Measurements from ENCODE around the gene ITPK1. TPM values are rescaled to one million over a fixed set of nuclear protein-coding genes. Genes with fewer than 3 reads are reported as not detected.

ITPK1 gene
- total RNA-seq, 4 donors from 2014 or later = 32.6 to 94.9 (median 54.6) TPM

DNA sequence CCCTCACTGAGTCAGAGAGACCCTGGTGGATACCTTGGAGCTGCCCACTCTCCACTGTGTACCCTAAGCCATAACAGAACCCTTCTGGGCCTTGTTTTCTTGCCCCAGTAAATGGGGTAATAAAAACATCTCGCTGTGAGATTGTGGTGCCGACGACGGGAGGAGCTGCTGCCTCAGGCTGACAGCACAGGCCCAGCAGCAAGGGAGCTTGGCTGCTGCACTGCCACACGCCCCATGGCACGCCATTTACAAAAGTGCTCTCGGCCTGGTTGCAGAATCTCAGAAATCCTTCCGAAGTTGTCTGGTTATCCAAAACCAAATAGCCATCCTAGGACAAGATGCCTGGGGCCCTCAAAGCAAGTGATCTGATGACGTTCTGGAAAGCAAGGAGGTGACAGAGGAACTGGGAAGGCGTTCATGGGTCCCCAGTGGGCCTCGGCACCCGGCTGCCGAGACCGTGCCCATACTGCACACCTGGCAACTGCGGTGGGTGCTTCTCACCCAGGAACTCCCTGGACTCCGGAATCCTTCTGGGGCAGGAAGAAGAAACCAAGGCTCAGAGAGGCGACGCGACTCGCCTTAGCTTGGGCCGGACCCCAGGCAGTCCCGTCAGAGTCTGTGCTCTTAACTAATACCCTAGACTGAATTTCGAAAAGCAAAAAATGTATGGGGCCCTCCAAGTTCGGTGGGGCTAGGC is 166.1 kb downstream of the ITPK1 start:
- ATAC-seq (ENCODE audit: low FRiP score) (no peak), DNase-seq (ENCODE audit: low spot score) (no peak)
- no peak for TF ChIP-seq CTCF (IDR thresholded peaks at IDR 0.05)

GRCh38 chr14:92948647-92949046 is 167.1 kb downstream of the ITPK1 start:
- ATAC-seq (ENCODE audit: low FRiP score) (no peak), DNase-seq (ENCODE audit: low spot score) (no peak)
- TF ChIP-seq CTCF (IDR thresholded peaks at IDR 0.05) = no peak

DNA sequence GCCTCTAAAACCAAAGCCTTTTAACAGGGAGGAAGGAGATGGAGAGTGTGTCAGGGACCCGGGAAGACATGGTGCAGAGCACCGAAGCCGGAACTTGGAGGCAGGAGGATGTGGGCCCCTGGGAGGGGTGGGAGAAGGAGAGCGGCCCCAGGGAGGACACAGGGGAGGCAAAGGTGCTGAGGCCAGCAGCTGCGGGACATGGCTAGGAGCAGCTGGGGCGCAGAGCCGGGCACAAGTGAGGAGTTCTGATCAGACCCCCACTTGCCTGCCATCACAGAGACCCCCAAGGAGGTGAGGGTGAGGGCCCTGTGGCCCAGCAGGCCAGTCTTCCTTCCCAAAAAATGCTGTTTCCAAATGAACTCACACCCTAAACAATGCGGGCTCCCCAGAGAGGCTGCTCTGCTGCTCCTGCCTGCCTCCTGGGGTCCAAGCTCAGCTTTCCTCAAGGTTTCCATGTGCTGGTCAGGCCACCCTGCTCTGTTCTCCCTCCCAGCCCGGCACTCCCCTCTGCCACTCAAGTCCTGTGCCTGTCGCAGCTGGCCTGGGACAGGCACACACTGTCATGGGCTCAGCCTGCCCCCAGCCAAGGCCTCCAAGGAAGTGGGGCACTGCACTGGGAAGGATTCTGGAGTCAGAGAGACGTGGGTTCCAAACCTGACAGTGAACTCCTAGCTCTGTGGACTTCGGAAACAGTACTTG is 168.7 kb downstream of the ITPK1 start:
- ATAC-seq (ENCODE audit: low FRiP score) (no peak), DNase-seq (ENCODE audit: low spot score) (no peak)
- TF ChIP-seq CTCF (IDR thresholded peaks at IDR 0.05) = no peak

DNA sequence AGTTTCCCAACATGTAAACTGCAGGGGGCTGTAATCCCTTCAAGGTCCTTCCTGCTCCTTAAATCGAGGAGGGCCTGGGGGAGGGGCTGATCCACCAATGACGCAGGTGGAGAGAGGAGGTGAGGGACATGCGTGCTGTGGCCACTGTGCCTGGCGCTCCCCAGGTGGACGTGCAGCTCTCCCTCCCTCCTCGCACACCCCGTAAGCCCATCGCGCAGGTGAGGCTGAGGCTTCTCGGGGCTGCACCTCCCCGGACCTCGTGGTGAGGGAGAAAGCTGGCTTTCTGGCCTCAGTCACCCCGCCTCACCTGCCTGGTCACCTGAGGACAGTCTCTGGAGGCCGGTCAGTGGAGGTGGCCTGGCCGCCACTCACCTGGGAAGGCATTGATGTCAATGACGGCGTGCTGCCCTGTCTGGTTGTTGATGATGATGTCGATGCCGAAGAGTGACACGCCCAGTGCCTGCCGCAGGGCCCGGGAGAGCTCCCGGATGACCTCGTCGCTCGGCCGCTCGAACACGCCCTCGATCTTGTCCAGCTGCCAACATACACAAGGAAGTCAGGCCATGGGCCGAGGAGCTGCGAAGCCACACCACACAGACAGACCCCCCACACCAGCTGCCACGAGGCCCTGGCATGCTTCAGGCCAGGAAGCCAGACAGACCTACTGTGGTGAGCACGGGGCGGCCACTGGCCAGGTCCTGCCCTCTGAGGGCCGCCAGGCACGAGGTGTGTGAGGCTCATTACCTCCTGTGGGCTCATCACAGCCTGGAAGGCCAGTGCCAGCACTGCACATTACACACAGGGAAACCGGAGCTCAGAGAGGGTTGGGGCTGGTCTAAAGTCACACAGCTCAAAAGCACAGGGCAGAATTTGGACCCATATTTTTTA is 169.5 kb downstream of the ITPK1 start:
- DNase-seq (ENCODE audit: low spot score) (no peak), ATAC-seq (ENCODE audit: low FRiP score) (no peak)
- TF ChIP-seq CTCF (IDR thresholded peaks at IDR 0.05) = no peak

GRCh38 chr14:92945544-92945943 is 170.2 kb downstream of the ITPK1 start:
- no peak for DNase-seq (ENCODE audit: low spot score)
- no peak for ATAC-seq (ENCODE audit: low FRiP score)
- TF ChIP-seq CTCF (IDR thresholded peaks at IDR 0.05) = no peak

DNA sequence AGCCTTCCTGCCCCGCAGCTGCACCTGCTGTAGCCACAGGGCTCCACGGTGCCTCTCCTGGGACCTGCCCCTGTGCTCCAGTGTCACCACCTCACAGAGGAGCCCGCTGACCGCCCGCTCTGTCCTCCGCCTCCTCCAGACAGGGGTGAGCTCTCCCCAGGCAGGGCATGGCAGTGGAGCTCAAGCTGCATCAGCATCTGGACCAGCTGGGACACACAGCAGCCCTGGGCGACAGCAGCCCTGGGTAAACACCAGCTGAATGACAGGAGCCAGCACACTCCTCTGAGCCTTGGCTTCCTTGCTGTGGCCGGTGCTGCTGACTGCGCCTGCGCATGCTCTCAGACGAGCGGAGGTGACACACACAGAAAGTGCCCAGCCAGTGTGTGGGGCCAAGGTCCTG is 170.7 kb downstream of the ITPK1 start:
- no peak for ATAC-seq (ENCODE audit: low FRiP score)
- no peak for TF ChIP-seq CTCF (IDR thresholded peaks at IDR 0.05)
- no peak for DNase-seq (ENCODE audit: low spot score)
